AG04449 (cell line): ENCODE data around the gene EID3.

Source experiments
- CTCF ChIA-PET: fragments of 350-600 bp; formaldehyde crosslinking; extraction: SDS; loops from one replicate; lab custom pipeline; 2021; ENCODE audit warnings: antibody characterized with exemption; lab: Yijun Ruan, JAX
- POLR2A ChIA-PET: fragments of 400-600, 350-600 bp; formaldehyde crosslinking; extraction: SDS; loops from one replicate; lab custom pipeline; 2020; ENCODE audit warnings: antibody characterized with exemption, inconsistent platforms; lab: Yijun Ruan, JAX
- DNase-seq: peaks from one replicate; pipeline ENCODE4 v3.0.0-alpha.2; 2010; ENCODE audit warnings: low read depth, low spot score
- H3K4me3 ChIP-seq: 2 replicates; pipeline ENCODE4 v1.5.1; 2011; ENCODE audit warnings: low read depth, mild to moderate bottlenecking, control low read depth, low read length
- CTCF ChIP-seq: IDR thresholded peaks from one replicate; pipeline ENCODE4 v1.5.1; 2011; ENCODE audit warnings: mild to moderate bottlenecking, moderate library complexity, low read length, control low read depth, inconsistent platforms; ENCODE audit not compliant: insufficient read depth; ENCODE audit errors: missing control alignments

EID3 gene

DNA sequence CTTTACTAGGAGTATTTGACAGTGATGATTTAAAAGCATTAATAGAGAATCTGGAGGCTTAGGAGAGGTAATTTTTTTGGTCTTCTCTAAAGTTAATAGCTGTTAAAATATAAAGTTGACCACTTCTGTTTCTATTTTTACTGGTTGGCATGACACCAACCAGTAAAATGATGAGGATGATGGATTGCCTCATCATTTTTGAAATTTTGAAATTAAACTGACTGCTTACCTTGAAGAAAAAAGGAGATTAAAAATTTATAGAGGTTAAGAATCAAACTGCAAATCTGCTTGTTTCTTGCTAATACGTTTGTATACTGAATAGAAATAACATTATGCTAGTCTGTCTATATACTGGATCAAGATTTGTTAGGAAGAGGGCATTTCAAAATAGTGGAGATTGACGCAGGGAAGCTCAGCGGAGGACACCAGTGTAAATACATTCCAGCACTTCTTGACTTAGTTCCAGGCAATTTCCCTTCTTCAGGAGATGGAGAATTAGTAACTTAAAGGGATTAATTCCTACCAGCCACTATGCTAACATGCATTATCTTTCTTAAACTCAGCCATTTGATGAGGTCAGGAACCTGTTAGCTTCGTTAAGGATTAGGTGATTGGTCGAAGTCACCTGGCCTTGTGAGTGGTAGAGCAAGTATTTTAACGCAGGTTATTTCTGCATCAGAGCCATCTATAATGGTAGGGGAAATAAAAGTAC, 3.6 kb downstream of the EID3 start:
- POLR2A ChIA-PET, result no interaction called here

DNA sequence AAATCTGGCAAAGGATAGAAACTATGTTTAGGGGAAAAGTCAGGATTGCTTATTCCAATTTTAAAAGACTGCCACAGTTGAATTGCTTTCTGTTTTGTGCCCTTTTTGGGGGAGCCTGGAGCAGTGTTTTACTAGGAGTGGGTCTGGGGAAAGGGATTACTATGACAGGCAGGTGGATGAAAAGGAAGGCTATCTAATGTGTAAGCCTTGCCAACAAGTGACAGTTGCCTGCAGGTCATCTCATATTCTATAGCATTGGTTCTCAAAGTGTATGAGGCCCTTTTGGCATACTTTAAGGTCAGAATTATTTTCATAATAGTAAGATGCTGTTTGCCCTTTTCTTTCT, 4.1 kb downstream of the EID3 start:
- no peak for DNase-seq
- H3K4me3 ChIP-seq, result no peak overlapping the region
- no peak for TF ChIP-seq CTCF
- ChIA-PET POLR2A (no interaction called here), CTCF (interaction anchor here (2.1 kb wide), 1 partner anchor 91 kb away, joined by 7 read pairs; the partner anchor contains the start of gene TXNRD1)

More for the DNA sequence above, 3.6 kb downstream of the EID3 start:
- no peak overlapping the region for H3K4me3 ChIP-seq
- DNase-seq, result no peak
- TF ChIP-seq CTCF, result no peak
- CTCF ChIA-PET, result interaction anchor here (1.0 to 2.1 kb wide), 2 partner anchors 91 to 107 kb away, joined by 5 to 7 read pairs; partner anchors contain the start of gene TXNRD1

DNA sequence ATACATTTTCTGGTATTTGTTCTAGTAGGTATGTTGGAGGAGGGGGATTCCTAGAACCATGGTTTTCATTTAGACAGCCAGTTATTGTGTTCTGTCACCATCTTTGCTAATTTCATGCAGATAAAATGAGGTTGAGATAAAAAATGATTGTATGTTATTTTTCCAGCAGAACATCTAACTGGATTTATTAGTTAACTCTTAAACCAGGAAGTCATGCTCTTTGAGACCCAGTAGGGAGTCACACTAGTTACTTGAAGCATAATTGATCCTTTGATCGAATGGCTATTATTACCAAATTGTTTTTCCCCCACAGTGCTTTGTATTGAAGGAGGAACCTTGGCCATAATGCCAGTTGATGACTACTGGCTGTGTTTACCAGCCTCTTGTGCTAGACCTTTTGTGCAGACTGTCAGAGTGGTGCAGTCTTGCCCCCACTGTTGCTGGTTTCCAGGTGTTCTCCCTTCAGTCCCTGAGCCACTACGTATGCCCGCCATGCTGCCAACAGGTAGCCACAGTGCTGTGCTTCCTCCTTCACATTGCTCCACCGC, 6.0 kb downstream of the EID3 start:
- ChIA-PET CTCF (no interaction called here), POLR2A (no interaction called here)
- no peak for DNase-seq
- no peak overlapping the region for H3K4me3 ChIP-seq
- TF ChIP-seq CTCF, result no peak

DNA sequence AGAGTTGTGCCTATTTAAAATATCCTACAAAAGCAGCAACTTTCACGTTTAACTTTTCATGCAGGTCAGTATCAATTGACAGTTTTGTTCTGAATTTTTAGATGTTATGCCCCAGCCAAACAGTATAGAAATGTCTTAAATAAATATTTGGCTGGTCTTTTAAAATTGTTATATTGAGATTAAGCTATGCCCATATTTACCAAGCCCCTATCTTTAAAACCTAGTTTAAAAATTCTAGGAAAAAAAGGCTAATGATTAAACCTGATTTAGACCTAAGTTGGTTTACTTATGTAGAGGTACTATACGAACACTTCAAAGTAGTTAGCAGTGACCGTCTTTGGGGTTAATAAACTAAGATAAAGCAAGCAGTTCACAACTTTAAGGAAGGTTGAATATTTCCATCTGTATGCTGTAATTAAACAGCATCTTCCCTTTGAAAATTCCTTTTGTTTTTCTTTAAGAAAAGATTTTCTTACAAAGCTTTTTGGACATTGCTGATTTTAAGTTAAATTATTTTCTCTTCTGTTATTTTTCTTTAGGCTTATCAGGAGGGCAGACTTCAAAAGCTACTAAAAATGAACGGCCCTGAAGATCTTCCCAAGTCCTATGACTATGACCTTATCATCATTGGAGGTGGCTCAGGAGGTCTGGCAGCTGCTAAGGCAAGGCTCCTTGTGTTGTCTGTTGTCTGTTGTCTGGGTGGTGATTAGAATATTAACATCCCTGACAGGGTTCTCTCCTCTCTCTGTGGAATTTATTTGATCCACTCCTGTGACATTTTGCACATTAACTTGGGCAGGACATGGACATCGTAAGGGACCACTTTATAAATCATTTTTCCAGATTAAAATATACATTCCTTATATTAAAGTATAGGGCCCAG, 7.5 kb downstream of the EID3 start:
- DNase-seq, result no peak
- H3K4me3 ChIP-seq, result no peak overlapping the region
- ChIA-PET CTCF (no interaction called here), POLR2A (interaction anchor here (0.5 kb wide), 1 partner anchor 18 kb away, joined by 4 read pairs; no protein-coding TSS in a partner anchor)
- no peak for TF ChIP-seq CTCF

GRCh38 chr12:104312202-104312601, 8.7 kb downstream of the EID3 start:
- no peak overlapping the region for H3K4me3 ChIP-seq
- TF ChIP-seq CTCF, result no peak
- ChIA-PET POLR2A (no interaction called here), CTCF (interaction anchor here (1.0 to 3.1 kb wide), 3 partner anchors 70 to 254 kb away, joined by 3 to 12 read pairs (median 3); no protein-coding TSS in a partner anchor)
- DNase-seq, result no peak
